ENCODE data around the gene NCKAP5L.

The NCKAP5L gene

DNA sequence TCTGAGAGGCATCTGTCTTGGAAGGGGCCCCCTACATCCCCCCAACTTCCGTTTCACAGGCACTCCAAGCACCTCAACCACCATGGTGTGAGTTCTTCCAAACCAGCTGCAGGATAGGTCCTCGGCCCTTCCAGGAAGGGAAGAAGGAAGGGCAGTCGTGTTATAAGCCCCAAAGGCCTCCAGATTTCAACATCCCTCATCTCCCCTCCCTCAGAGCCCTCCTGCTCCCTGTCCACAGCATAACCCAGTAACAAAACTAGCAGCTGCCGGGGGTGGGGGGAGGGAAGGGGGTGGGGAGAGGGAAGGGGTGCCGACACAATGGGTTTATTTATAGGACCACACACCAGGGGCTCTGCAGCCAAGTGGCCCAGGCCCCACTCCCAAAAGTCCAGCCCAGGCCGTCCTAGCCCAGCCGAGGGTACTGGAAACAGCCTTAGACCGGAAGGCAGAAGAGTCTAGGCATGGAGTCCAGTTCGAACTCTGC lies 18.3 kb downstream of the NCKAP5L start:
- TF ChIP-seq ZNF8 (CRISPR knock-in tag; IDR thresholded peaks at IDR 0.05): no peak
- TF ChIP-seq OSR1 (CRISPR knock-in tag; IDR thresholded peaks at IDR 0.05): no peak
- TF ChIP-seq ESRRG (CRISPR knock-in tag; IDR thresholded peaks at IDR 0.05): no peak
- TF ChIP-seq CREB5 (CRISPR knock-in tag; IDR thresholded peaks at IDR 0.05; ENCODE audit: low read depth): no peak
- TF ChIP-seq, protein P1, sequence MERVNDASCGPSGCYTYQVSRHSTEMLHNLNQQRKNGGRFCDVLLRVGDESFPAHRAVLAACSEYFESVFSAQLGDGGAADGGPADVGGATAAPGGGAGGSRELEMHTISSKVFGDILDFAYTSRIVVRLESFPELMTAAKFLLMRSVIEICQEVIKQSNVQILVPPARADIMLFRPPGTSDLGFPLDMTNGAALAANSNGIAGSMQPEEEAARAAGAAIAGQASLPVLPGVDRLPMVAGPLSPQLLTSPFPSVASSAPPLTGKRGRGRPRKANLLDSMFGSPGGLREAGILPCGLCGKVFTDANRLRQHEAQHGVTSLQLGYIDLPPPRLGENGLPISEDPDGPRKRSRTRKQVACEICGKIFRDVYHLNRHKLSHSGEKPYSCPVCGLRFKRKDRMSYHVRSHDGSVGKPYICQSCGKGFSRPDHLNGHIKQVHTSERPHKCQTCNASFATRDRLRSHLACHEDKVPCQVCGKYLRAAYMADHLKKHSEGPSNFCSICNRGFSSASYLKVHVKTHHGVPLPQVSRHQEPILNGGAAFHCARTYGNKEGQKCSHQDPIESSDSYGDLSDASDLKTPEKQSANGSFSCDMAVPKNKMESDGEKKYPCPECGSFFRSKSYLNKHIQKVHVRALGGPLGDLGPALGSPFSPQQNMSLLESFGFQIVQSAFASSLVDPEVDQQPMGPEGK (CRISPR knock-in tag; IDR thresholded peaks at IDR 0.05; ENCODE audit: borderline replicate concordance): no peak
- TF ChIP-seq BACH2 (CRISPR knock-in tag; IDR thresholded peaks at IDR 0.05; ENCODE audit: borderline replicate concordance): no peak
- no peak for TF ChIP-seq GLIS3 (CRISPR knock-in tag; IDR thresholded peaks at IDR 0.05)
- no peak for TF ChIP-seq RARB (CRISPR knock-in tag; IDR thresholded peaks at IDR 0.05)
- TF ChIP-seq, protein P2, sequence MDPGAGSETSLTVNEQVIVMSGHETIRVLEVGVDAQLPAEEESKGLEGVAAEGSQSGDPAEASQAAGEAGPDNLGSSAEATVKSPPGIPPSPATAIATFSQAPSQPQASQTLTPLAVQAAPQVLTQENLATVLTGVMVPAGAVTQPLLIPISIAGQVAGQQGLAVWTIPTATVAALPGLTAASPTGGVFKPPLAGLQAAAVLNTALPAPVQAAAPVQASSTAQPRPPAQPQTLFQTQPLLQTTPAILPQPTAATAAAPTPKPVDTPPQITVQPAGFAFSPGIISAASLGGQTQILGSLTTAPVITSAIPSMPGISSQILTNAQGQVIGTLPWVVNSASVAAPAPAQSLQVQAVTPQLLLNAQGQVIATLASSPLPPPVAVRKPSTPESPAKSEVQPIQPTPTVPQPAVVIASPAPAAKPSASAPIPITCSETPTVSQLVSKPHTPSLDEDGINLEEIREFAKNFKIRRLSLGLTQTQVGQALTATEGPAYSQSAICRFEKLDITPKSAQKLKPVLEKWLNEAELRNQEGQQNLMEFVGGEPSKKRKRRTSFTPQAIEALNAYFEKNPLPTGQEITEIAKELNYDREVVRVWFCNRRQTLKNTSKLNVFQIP (CRISPR knock-in tag; IDR thresholded peaks at IDR 0.05; ENCODE audit: borderline replicate concordance, low read depth): no peak
- no peak for TF ChIP-seq PPARA (CRISPR knock-in tag; IDR thresholded peaks at IDR 0.05; ENCODE audit: borderline replicate concordance)
- no peak for TF ChIP-seq TOX (CRISPR knock-in tag; IDR thresholded peaks at IDR 0.05; ENCODE audit: borderline replicate concordance)
- TF ChIP-seq TSHZ2 (CRISPR knock-in tag; IDR thresholded peaks at IDR 0.05): no peak
- TF ChIP-seq ZC3H10 (CRISPR knock-in tag; IDR thresholded peaks at IDR 0.05): no peak
- no peak for TF ChIP-seq TCF4 (CRISPR knock-in tag; IDR thresholded peaks at IDR 0.05; ENCODE audit: borderline replicate concordance)
- TF ChIP-seq, protein P3, sequence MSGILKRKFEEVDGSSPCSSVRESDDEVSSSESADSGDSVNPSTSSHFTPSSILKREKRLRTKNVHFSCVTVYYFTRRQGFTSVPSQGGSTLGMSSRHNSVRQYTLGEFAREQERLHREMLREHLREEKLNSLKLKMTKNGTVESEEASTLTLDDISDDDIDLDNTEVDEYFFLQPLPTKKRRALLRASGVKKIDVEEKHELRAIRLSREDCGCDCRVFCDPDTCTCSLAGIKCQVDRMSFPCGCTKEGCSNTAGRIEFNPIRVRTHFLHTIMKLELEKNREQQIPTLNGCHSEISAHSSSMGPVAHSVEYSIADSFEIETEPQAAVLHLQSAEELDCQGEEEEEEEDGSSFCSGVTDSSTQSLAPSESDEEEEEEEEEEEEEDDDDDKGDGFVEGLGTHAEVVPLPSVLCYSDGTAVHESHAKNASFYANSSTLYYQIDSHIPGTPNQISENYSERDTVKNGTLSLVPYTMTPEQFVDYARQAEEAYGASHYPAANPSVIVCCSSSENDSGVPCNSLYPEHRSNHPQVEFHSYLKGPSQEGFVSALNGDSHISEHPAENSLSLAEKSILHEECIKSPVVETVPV (CRISPR knock-in tag; IDR thresholded peaks at IDR 0.05): no peak
- no peak for ATAC-seq

DNA sequence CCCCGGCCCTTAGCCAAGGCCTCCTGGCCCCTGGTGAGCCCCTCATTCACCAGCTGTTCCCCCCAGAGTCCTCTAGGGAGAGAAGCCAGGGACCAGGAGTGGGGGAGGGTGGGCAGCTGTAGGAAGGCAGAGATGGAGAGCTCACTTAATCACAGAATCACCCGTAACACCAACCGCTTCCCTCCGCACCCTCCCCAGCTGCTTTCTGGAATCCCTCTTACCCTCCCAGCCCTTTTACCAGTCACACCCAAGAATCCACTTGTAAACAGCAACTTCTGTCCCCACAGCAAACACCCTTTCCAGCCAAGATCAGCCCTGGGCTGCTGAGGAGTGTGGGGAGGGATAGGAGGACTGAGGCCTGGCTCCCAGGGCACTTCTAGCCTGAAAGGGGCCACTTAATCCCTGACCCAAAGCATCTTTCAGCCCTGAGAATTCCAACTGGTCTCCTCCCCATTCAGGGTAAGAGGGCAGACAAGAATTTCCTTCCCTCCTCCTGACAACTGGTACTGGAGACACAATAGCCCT lies 18.8 kb downstream of the NCKAP5L start:
- TF ChIP-seq ZNF70 (CRISPR knock-in tag; IDR thresholded peaks at IDR 0.05) (no peak), TSHZ2 (CRISPR knock-in tag; IDR thresholded peaks at IDR 0.05) (no peak), TCF4 (CRISPR knock-in tag; IDR thresholded peaks at IDR 0.05; ENCODE audit: borderline replicate concordance) (no peak), ZFP3 (CRISPR knock-in tag; IDR thresholded peaks at IDR 0.05) (no peak), CREB5 (CRISPR knock-in tag; IDR thresholded peaks at IDR 0.05; ENCODE audit: low read depth) (no peak), BACH2 (CRISPR knock-in tag; IDR thresholded peaks at IDR 0.05; ENCODE audit: borderline replicate concordance) (no peak), GLIS3 (CRISPR knock-in tag; IDR thresholded peaks at IDR 0.05) (no peak), ZNF565 (CRISPR knock-in tag; conservative IDR thresholded peaks at IDR 0.05; ENCODE audit: low read depth) (no peak), ISL1 (CRISPR knock-in tag; IDR thresholded peaks at IDR 0.05) (no peak), TOX (CRISPR knock-in tag; IDR thresholded peaks at IDR 0.05; ENCODE audit: borderline replicate concordance) (no peak)
- TF ChIP-seq, protein P3 (CRISPR knock-in tag; IDR thresholded peaks at IDR 0.05): no peak
- no peak for ATAC-seq
